Measurements from ENCODE around the gene PPP4C.

PPP4C gene

GRCh38 chr16:30090610-30091331, 15.0 kb downstream of the PPP4C start:
- no peak overlapping the region for H3K4me3 ChIP-seq (ENCODE audit: low read depth, low read length)
- in situ Hi-C loops (cut with HindIII; ENCODE audit: low sequenced_read_pairs) = no loop called here
- no peak for TF ChIP-seq CTCF (IDR thresholded peaks at IDR 0.05; ENCODE audit: low read depth, low read length)
- no peak for DNase-seq (ENCODE audit: low read depth, low spot score)

GRCh38 chr16:30091474-30092372, 15.9 kb downstream of the PPP4C start, which contains the start of gene TBX6:
TBX6 (minus strand) TSS chr16:30091924; CDS start chr16:30091193, 731 bp downstream.
- TF ChIP-seq CTCF (IDR thresholded peaks at IDR 0.05; ENCODE audit: low read depth, low read length) = peak; percentile 74
- peak; percentile 86 for DNase-seq (ENCODE audit: low read depth, low spot score)
- H3K4me3 ChIP-seq (ENCODE audit: low read depth, low read length) = peak within 1 kb of the TSS; percentile 45
- in situ Hi-C loops (cut with HindIII; ENCODE audit: low sequenced_read_pairs) = no loop called here

GRCh38 chr16:30092373-30093010, 16.7 kb downstream of the PPP4C start:
- TF ChIP-seq CTCF (IDR thresholded peaks at IDR 0.05; ENCODE audit: low read depth, low read length) = peak; percentile 74
- DNase-seq (ENCODE audit: low read depth, low spot score) = peak; percentile 58
- peak overlapping the region; percentile 45 for H3K4me3 ChIP-seq (ENCODE audit: low read depth, low read length)
- in situ Hi-C loops (cut with HindIII; ENCODE audit: low sequenced_read_pairs) = no loop called here

- in situ Hi-C loops (cut with HindIII; ENCODE audit: low sequenced_read_pairs) = no loop called here
- no peak for DNase-seq (ENCODE audit: low read depth, low spot score)
- no peak overlapping the region for H3K4me3 ChIP-seq (ENCODE audit: low read depth, low read length)
- TF ChIP-seq CTCF (IDR thresholded peaks at IDR 0.05; ENCODE audit: low read depth, low read length) = no peak
Observed at GRCh38 chr16:30094541-30095165, 18.9 kb downstream of the PPP4C start.

GRCh38 chr16:30095166-30096078, 19.6 kb downstream of the PPP4C start:
- no peak for DNase-seq (ENCODE audit: low read depth, low spot score)
- peak overlapping the region; percentile 59 for H3K4me3 ChIP-seq (ENCODE audit: low read depth, low read length)
- no peak for TF ChIP-seq CTCF (IDR thresholded peaks at IDR 0.05; ENCODE audit: low read depth, low read length)
- in situ Hi-C loops (cut with HindIII; ENCODE audit: low sequenced_read_pairs) = no loop called here

Measured in astrocyte of the spinal cord (primary cell).